ENCODE results near the gene RPS8.
"Not testable (repeated sequence)": the region's sequence is repeated elsewhere in the genome, so short reads cannot be mapped to it uniquely, and the experiment has no call there.

The RPS8 gene

GRCh38 chr1:44819196-44819607 is 43.9 kb downstream of the RPS8 start:
- no peak for DNase-seq (ENCODE audit: low read depth in 3 of 3, low spot score in 1 of 3)

DNA sequence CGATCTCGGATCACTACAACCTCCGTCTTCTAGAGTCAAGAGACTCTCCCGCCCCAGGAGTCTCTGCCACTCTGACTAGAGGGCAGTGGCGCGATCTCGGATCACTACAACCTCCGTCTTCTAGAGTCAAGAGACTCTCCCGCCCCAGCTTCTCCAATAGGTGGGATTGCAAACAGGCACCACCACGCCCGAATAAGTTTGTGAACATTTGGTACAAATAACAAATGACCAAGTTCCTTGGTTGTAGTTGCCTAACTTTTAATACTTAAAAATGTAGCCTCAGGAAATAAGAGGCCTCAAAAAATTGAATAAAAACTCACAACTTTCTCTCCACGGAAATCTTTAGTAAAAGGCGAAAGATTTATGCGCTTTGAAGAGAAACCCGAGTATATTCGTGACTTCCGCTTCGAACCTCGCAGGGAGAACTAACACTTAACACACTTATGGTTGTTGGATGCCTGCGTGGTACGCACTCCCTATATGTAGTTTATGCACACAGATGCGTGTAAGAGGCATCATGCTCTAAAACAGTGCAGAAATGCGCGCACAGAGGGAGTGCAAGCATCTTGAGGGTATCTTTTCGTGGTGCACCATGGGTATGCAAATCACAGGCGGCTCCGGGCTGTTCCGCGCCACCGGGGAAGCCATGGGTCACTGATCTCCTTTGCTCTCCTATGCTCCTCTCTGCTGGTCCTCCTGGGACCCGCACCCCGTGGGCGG is 44.4 kb downstream of the RPS8 start:
- peak in 2 of 3 donors; percentile 65 to 67 for DNase-seq (ENCODE audit: low read depth in 3 of 3, low spot score in 1 of 3)

GRCh38 chr1:44820328-44821239 is 45.2 kb downstream of the RPS8 start:
- no peak for DNase-seq (ENCODE audit: low read depth in 3 of 3, low spot score in 1 of 3)

- no peak for DNase-seq (ENCODE audit: low read depth in 3 of 3, low spot score in 1 of 3)
These were observed 45.9 kb downstream of the RPS8 start for GRCh38 chr1:44821240-44821715.

DNA sequence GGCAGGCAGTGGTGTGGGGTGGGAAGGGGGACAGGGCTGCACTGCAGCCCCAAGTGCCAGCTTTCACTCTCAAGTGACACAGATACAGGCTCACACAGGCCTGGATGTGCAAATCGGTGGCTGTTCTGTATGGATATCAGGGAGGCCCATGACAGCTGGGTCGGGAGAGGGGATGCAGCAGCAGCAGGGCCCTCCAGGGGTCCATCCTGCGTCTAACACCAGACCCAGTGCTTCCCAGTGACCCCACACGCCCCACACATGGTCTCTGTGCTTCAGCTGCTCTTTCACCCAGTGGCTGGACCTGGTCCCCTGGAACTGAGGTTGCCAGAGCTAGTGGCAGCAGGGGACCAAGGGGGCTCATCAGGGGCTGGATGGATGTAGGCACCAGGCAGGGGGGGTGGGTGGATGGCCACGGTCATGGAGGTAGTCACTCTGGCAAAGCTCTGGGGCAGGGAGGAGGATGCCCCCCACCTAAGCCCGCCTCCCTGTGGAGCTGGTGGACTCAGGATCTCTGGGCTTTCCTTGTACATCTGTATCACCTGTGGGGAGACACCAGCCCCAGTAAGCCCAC is 46.9 kb downstream of the RPS8 start:
- no peak for DNase-seq (ENCODE audit: low read depth in 3 of 3, low spot score in 1 of 3)

- DNase-seq (ENCODE audit: low read depth in 3 of 3, low spot score in 1 of 3) = no peak
These were observed 47.7 kb downstream of the RPS8 start for GRCh38 chr1:44822981-44823451.

- DNase-seq (ENCODE audit: low read depth in 3 of 3, low spot score in 1 of 3) = not testable (repeated sequence)
These were observed 49.1 kb downstream of the RPS8 start for GRCh38 chr1:44824392-44824791.

GRCh38 chr1:44826375-44827196 is 51.2 kb downstream of the RPS8 start:
- DNase-seq (ENCODE audit: low read depth in 3 of 3, low spot score in 1 of 3) = no peak

GRCh38 chr1:44827197-44828002 is 52.1 kb downstream of the RPS8 start:
- no peak for DNase-seq (ENCODE audit: low read depth in 3 of 3, low spot score in 1 of 3)

DNA sequence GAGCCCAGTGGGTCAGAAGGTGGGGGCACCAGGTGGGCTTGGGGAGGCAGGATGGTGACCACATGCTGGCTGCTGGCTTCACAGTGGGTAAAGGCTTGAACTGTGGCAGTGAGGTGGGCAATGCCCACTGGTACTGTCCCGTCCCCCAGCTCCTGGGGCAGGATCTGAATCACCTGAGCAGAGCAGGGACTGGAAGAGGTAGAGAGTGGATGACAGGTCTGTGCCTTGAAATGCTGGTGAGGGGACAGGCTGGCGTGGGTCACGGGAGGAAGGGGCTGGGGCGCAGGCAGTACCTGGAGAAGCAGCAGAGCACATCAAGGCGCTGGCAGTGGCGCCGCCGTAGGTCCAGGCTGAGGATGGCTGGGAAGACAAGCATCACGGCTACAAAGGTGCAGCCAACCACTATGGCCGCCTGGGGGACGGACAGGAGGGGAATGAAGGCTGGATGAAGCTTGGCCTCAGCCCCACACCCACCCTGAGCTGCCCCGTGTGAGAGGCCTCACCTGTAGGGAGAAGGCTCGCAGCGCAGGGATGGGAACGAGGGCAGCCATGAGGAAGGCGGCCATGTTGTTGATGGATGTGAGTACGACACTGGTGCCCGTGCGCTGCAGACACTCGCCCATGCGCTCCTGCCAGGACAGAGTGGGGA is 52.8 kb downstream of the RPS8 start:
- no peak for DNase-seq (ENCODE audit: low read depth in 3 of 3, low spot score in 1 of 3)

All from stimulated activated CD4-positive, alpha-beta T cell treated with anti-CD3 and anti-CD28 coated beads, TNF-alpha, amount 100 ng/mL, for 1 hour (primary cell).